Osteocyte (in vitro differentiated cells): ENCODE data around the gene FBXO4. TPM values are rescaled to one million over a fixed set of nuclear protein-coding genes. Genes with fewer than 3 reads are reported as not detected.

ENCODE experiments used
- DNase-seq: peaks from one replicate; pipeline ENCODE4 v3.0.0; 2021; ENCODE audit warnings: mixed read lengths; ENCODE audit not compliant: unreplicated experiment; ENCODE audit errors: extremely low spot score
- H3K27ac Mint-ChIP-seq: one replicate; pipeline ENCODE4 v1.8.0; 2021; ENCODE audit warnings: mild to moderate bottlenecking, mixed read lengths; ENCODE audit not compliant: unreplicated experiment
- H3K27me3 Mint-ChIP-seq: one replicate; pipeline ENCODE4 v1.8.0; 2021; ENCODE audit warnings: mixed read lengths; ENCODE audit not compliant: unreplicated experiment
- H3K36me3 Mint-ChIP-seq: one replicate; pipeline ENCODE4 v1.8.0; 2021; ENCODE audit warnings: mixed read lengths; ENCODE audit not compliant: unreplicated experiment
- H3K4me1 Mint-ChIP-seq: one replicate; pipeline ENCODE4 v1.8.0; 2021; ENCODE audit warnings: mixed read lengths; ENCODE audit not compliant: unreplicated experiment
- H3K4me3 Mint-ChIP-seq: one replicate; pipeline ENCODE4 v1.8.0; 2021; ENCODE audit warnings: mild to moderate bottlenecking, moderate library complexity, mixed read lengths; ENCODE audit not compliant: unreplicated experiment
- H3K9me3 Mint-ChIP-seq: one replicate; pipeline ENCODE4 v1.8.0; 2021; ENCODE audit warnings: mixed read lengths; ENCODE audit not compliant: unreplicated experiment
- total RNA-seq: library from RNA; stranded (reverse); gene quantifications from 2 replicates; pipeline ENCODE4 v1.2.1, GENCODE V29; 2021
- TF ChIP-seq, protein P1 (sequence below): fragments of 200-600 bp; sonication (generic); IDR thresholded peaks from 2 replicates; pipeline ENCODE4 v1.5.0; 2021; ENCODE audit warnings: antibody characterized with exemption, mild to moderate bottlenecking, moderate library complexity

Gene FBXO4
- total RNA-seq, 1 donor from 2014 or later, result 4.2 TPM

- no peaks in the 10 kb centered on the region for H3K36me3 Mint-ChIP-seq
- H3K4me1 Mint-ChIP-seq, result no peaks in the 10 kb centered on the region
- no peaks in the 10 kb centered on the region for H3K9me3 Mint-ChIP-seq
- no peak for DNase-seq
- TF ChIP-seq, protein P1, sequence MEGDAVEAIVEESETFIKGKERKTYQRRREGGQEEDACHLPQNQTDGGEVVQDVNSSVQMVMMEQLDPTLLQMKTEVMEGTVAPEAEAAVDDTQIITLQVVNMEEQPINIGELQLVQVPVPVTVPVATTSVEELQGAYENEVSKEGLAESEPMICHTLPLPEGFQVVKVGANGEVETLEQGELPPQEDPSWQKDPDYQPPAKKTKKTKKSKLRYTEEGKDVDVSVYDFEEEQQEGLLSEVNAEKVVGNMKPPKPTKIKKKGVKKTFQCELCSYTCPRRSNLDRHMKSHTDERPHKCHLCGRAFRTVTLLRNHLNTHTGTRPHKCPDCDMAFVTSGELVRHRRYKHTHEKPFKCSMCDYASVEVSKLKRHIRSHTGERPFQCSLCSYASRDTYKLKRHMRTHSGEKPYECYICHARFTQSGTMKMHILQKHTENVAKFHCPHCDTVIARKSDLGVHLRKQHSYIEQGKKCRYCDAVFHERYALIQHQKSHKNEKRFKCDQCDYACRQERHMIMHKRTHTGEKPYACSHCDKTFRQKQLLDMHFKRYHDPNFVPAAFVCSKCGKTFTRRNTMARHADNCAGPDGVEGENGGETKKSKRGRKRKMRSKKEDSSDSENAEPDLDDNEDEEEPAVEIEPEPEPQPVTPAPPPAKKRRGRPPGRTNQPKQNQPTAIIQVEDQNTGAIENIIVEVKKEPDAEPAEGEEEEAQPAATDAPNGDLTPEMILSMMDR, result no peak
- H3K27me3 Mint-ChIP-seq, result peaks cover 73% of the 10 kb centered on the region
- H3K27ac Mint-ChIP-seq, result no peak overlapping the region
- H3K4me3 Mint-ChIP-seq, result no peak overlapping the region
These were observed 33.0 kb upstream of the FBXO4 start for GRCh38 chr5:41892031-41892430.

DNA sequence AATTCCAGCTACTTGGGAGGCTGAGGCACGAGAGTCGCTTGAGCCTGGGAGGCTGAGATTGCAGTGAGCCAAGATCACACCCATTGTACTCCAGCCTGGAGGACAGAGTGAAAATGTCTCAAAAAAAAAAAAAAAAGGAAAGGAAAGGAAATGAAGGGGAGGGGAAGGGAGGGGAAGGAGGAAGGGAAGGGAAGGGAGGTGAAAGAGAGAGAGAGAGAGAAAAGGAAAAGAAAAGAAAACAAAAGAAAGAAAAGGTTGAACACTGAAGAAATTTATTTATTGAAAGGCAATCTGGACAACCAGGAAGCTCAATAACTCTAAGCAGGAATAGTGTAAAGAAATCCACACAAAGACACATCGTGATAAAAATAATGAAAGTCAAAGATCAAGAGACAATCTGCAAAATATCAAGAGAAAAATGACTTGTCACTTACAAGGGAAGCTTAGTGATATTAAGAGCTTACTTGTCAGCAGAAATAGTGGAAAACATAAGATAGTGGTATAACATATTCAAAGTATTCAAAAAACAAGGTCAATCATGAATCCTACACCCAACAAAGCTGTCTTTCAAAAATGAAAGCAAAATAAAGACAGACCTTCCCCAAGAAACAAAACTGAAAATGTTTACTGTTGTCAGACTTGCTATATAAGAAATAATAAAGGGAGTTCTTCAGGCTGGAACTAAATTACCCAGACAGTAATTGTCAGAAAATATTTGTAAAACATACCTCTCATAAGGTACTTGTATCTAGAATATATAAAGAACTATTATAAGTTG is 31.8 kb upstream of the FBXO4 start:
- TF ChIP-seq, protein P1, result no peak
- Mint-ChIP-seq H3K36me3 (no peaks in the 10 kb centered on the region), H3K4me1 (no peaks in the 10 kb centered on the region), H3K27ac (no peak overlapping the region), H3K9me3 (no peaks in the 10 kb centered on the region), H3K4me3 (no peak overlapping the region), H3K27me3 (peaks cover 67% of the 10 kb centered on the region)
- DNase-seq, result no peak

- Mint-ChIP-seq H3K4me3 (no peak overlapping the region), H3K27ac (no peak overlapping the region), H3K36me3 (no peaks in the 10 kb centered on the region), H3K9me3 (no peaks in the 10 kb centered on the region), H3K27me3 (peaks cover 58% of the 10 kb centered on the region), H3K4me1 (no peaks in the 10 kb centered on the region)
- TF ChIP-seq, protein P1, result no peak
- no peak for DNase-seq
These were observed 28.9 kb upstream of the FBXO4 start for GRCh38 chr5:41896230-41896629.

- peak overlapping the region; percentile 100 for H3K4me3 Mint-ChIP-seq
- H3K36me3 Mint-ChIP-seq, result peaks cover 5% of the 10 kb centered on the region
- peaks cover 10% of the 10 kb centered on the region for H3K27me3 Mint-ChIP-seq
- TF ChIP-seq, protein P1, result no peak
- H3K9me3 Mint-ChIP-seq, result no peaks in the 10 kb centered on the region
- no peak for DNase-seq
- H3K27ac Mint-ChIP-seq, result peak overlapping the region; percentile 99
- peaks cover 27% of the 10 kb centered on the region for H3K4me1 Mint-ChIP-seq
These were observed 21.6 kb upstream of the FBXO4 start for GRCh38 chr5:41903382-41903891.

DNA sequence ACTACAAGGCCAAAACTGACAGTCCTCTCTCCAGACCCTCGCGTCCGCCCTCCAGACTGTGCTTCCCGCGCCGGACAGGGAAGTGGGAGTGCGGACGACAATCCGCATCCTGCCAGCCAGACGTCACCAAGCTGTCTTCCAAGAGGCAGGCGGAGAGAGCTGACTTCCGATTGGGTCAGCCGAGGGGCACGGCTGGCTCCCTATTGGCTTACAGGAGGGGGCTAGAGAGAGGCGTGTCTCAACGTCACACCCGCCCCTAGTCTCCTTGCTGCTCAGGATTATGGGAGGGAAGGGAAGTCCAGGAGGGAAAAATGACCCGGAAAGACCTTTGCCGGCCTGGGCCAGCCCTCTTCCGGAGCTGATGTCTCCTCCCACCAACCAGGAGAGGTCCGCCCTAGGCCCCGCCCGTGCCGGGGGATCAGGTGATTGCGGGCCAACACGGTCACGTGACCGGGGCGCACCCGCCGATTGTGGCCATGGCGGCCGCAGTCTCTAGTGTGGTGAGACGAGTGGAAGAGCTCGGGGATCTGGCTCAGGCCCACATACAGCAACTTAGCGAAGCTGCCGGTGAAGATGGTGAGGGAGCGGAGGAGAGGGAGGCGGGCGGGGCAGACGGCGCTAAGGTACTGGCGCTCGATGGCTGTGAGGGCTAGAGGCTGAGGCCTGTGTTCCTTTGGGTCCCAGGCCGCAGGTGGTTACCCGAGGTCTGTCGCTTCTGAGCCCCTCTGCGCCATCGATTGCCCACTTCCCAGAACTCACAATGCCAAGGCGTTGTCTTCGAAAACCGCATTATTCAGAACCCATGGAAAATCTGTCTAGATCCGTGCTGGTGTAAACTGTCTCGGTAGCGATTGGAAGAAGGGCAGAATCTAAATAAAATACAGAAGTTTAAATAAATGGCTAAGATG is 20.9 kb upstream of the FBXO4 start, which contains the start of gene RIMOC1:
Gene RIMOC1 (plus strand): TSS at position 453 of the 908 bp plus-strand sequence. CDS start 24 bp downstream, at position 477.
- no peaks in the 10 kb centered on the region for H3K9me3 Mint-ChIP-seq
- peak; percentile 100 for DNase-seq
- H3K36me3 Mint-ChIP-seq, result peaks cover 8% of the 10 kb centered on the region
- peak within 1 kb of the TSS; percentile 100 for H3K4me3 Mint-ChIP-seq
- H3K4me1 Mint-ChIP-seq, result peaks cover 27% of the 10 kb centered on the region
- TF ChIP-seq, protein P1, result no peak
- H3K27me3 Mint-ChIP-seq, result peaks cover 9% of the 10 kb centered on the region
- peak within 1 kb of the TSS; percentile 99 for H3K27ac Mint-ChIP-seq
